Fibroblast of skin of right biceps (primary cell): ENCODE results near the gene BMF.
A peak's percentile ranks its signal among the peaks of the same experiment; 100 is the strongest.

ENCODE experiments used
- DNase-seq: peaks from one replicate; pipeline ENCODE4 v3.0.0-alpha.2; 2013

BMF gene

DNA sequence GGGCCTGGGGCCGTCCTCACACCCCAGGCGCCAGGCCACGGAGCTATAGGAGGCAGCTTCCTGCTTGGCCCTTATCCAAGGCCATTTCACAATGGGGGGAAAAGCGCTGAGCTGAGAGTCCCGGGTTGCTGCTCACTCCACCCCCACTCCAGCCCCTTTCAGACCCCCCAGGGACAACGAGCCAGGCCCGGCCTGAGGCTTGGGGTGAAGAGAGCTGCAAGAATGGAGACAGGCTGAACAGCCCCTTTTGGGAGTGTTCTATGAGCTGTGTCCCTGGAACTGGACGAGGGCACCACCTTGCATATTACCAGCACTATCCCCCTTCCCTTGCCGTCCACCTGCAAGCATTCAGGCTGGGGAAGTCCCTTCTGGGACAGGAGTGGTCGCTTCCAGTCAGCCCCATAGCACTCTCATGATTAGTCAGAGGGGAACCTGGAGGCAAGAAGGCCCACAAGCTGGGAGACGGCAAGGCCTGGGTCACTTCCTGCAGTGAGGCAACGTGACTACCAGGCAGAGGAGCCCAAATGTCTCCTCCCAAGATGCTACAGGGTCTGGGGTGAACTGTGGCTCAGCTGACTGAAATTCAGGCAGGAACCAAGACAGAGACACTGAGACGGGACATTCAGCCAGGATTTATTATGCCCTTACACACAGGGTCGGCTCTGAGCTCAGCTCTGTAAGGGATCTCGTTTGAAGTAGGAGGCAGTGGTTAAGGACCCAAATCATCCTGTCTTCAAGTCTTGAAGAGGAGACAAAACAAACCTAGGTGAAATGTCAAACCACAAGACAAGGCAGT, 61.1 kb downstream of the BMF start:
- peak; percentile 83 for DNase-seq

GRCh38 chr15:40046721-40047414, 61.8 kb downstream of the BMF start:
- DNase-seq: peak; percentile 84

GRCh38 chr15:40045572-40046217, 63.0 kb downstream of the BMF start:
- no peak for DNase-seq

GRCh38 chr15:40044717-40045571, 63.7 kb downstream of the BMF start:
- DNase-seq: peak; percentile 79

DNA sequence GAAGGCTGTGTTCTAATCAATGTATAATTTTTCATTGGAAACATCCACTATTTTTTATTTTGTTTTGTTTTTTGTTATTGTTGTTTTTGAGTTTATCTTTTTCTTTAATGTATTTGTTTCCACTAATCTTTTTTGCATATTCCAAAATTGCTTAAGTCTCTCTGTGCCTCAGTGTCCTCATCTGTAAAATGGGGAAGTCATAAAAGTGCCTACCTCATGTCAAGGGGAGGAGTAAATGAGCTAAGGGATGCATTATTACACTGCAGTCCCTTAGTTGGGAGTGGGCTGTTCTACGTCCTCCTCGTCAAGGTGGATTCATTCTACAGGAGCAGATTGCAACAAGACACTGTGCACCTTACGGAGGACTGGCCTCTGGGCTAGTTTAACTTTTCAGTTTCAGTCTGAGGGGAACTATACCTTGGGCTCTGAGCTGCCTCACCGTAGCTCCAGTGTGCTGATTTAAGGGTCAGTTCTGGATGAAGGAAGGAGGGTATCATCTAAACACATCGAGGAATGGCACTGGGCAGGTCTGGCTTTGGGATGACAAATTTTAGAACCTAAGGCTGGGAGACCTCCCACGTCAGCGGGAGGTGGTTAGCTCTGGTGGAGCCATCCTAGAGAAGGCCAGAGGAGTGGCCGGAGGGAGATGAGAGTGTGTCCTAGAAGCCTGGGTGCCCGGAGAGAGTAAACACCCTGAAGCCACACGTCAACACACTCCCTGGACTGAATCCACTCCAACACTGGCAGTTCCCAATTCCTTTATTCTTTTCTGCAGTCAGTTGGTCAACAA, 64.6 kb downstream of the BMF start:
- DNase-seq: no peak

GRCh38 chr15:40042791-40043320, 65.8 kb downstream of the BMF start:
- no peak for DNase-seq

- DNase-seq: no peak
These were observed 67.9 kb downstream of the BMF start for GRCh38 chr15:40040770-40041169.

GRCh38 chr15:40040293-40040635, 68.4 kb downstream of the BMF start:
- no peak for DNase-seq

- peak; percentile 93 for DNase-seq
These were observed 69.8 kb downstream of the BMF start, which contains the start of gene SRP14 for GRCh38 chr15:40038638-40039543. SRP14 (minus strand) TSS chr15:40039181; CDS start chr15:40039116, 65 bp downstream.

DNA sequence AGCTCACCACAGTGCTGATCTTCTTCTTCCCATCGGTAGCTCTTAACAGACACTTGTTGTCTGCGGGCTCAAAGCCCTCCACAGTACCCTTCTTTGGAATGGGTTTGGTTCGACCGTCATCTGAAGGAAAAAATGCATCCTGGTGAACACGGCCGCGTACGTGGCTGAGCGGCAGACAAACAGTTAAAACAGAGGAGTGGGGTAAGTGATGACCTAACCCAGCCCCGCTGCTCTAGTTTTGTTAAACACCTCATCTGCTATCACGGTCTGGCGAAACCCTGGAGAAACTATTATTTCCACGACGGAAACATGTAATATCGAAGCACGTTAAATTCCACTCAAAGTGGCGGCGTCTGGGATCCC, 70.4 kb downstream of the BMF start:
- DNase-seq: peak; percentile 42
